GM21526 (cell line): Measurements from ENCODE around the gene SRGAP3.

Experiments used
- ATAC-seq: cut with Tn5 transposase; IDR thresholded peaks from one replicate; pipeline ENCODE4 v1.9.1; 2021; ENCODE audit warnings: moderate library complexity; ENCODE audit not compliant: unreplicated experiment, low FRiP score

Gene SRGAP3

GRCh38 chr3:9032231-9032777 lies 217.1 kb downstream of the SRGAP3 start:
- no peak for ATAC-seq

- no peak for ATAC-seq
Observed at GRCh38 chr3:9030034-9030433, 219.4 kb downstream of the SRGAP3 start.

GRCh38 chr3:9028134-9028533 lies 221.3 kb downstream of the SRGAP3 start:
- no peak for ATAC-seq

- no peak for ATAC-seq
Observed at GRCh38 chr3:9026320-9027045, 223.0 kb downstream of the SRGAP3 start.

- ATAC-seq = no peak
Observed at GRCh38 chr3:9024341-9024740, 225.1 kb downstream of the SRGAP3 start.

- ATAC-seq = no peak
Observed at GRCh38 chr3:9023226-9023590, 226.2 kb downstream of the SRGAP3 start.

GRCh38 chr3:9022305-9023225 lies 226.9 kb downstream of the SRGAP3 start:
- ATAC-seq = no peak

- no peak for ATAC-seq
Observed at GRCh38 chr3:9021271-9022009, 228.0 kb downstream of the SRGAP3 start.

GRCh38 chr3:9020426-9020825 lies 229.0 kb downstream of the SRGAP3 start:
- no peak for ATAC-seq

- ATAC-seq = no peak
Observed at GRCh38 chr3:9019259-9019961, 230.0 kb downstream of the SRGAP3 start.

- no peak for ATAC-seq
Observed at GRCh38 chr3:9015250-9015649, 234.2 kb downstream of the SRGAP3 start.

GRCh38 chr3:9013782-9014563 lies 235.5 kb downstream of the SRGAP3 start:
- no peak for ATAC-seq

- no peak for ATAC-seq
Observed at GRCh38 chr3:9012521-9012920, 236.9 kb downstream of the SRGAP3 start.

GRCh38 chr3:9009976-9010545 lies 239.4 kb downstream of the SRGAP3 start:
- no peak for ATAC-seq

GRCh38 chr3:9008550-9009255 lies 240.7 kb downstream of the SRGAP3 start:
- no peak for ATAC-seq

- no peak for ATAC-seq
Observed at GRCh38 chr3:9007928-9008327, 241.5 kb downstream of the SRGAP3 start.

- ATAC-seq = no peak
Observed at GRCh38 chr3:9007213-9007612, 242.2 kb downstream of the SRGAP3 start.

GRCh38 chr3:9000041-9000440 lies 249.4 kb downstream of the SRGAP3 start:
- ATAC-seq = no peak
